OCI-LY3 (cell line): ENCODE measurements around the gene JCHAIN.

Source experiments
- H2AFZ ChIP-seq: fragments of 200-600, 300-600 bp; shearing (Covaris generic); 2 replicates; pipeline ENCODE4 v1.6.0; 2014; ENCODE audit warnings: antibody characterized with exemption, low read depth, low read length
- H3K27ac ChIP-seq: fragments of 200-600, 300-600 bp; sonication (generic); 2 replicates; pipeline ENCODE4 v1.5.1; 2014; ENCODE audit warnings: mild to moderate bottlenecking, low read length, moderate library complexity, mixed read lengths
- H3K27me3 ChIP-seq: fragments of 200-600, 300-600 bp; sonication (generic); 2 replicates; pipeline ENCODE4 v1.6.1; 2014; ENCODE audit warnings: low read depth, low read length, mixed read lengths
- H3K36me3 ChIP-seq: fragments of 200-600, 300-600 bp; sonication (generic); replicated peaks from 2 replicates; pipeline ENCODE3; 2014; ENCODE audit warnings: low read depth, low read length, mixed read lengths
- H3K4me1 ChIP-seq: fragments of 300-600, 200-600 bp; sonication (generic); 2 replicates; pipeline ENCODE4 v1.6.1; 2014; ENCODE audit warnings: low read length, mixed read lengths
- H3K4me2 ChIP-seq: fragments of 200-600, 300-600 bp; sonication (generic); 2 replicates; pipeline ENCODE4 v1.6.1; 2014; ENCODE audit warnings: low read length, mixed read lengths
- H3K4me3 ChIP-seq: fragments of 300-600, 200-600 bp; sonication (generic); 2 replicates; pipeline ENCODE4 v1.5.1; 2014; ENCODE audit warnings: antibody characterized with exemption, mild to moderate bottlenecking, low read length, moderate library complexity
- H3K79me2 ChIP-seq: fragments of 300-600, 200-600 bp; shearing (Covaris generic); 2 replicates; pipeline ENCODE4 v1.6.1; 2014; ENCODE audit warnings: mild to moderate bottlenecking, low read length, mixed read lengths
- H3K9ac ChIP-seq: fragments of 300-600, 200-600 bp; shearing (Covaris generic); 2 replicates; pipeline ENCODE4 v1.6.0; 2014; ENCODE audit warnings: mild to moderate bottlenecking, low read length, moderate library complexity
- H3K9me3 ChIP-seq: fragments of 200-600, 300-600 bp; shearing (Covaris generic); 2 replicates; pipeline ENCODE4 v1.6.1; 2014; ENCODE audit warnings: low read length, mixed read lengths; ENCODE audit not compliant: insufficient read depth
- H4K20me1 ChIP-seq: fragments of 200-600, 300-600 bp; sonication (generic); 2 replicates; pipeline ENCODE4 v1.6.1; 2016; ENCODE audit warnings: low read length, mixed read lengths; ENCODE audit not compliant: insufficient read depth
- CTCF ChIP-seq: fragments of 200-600, 300-600 bp; sonication (generic); IDR thresholded peaks from 2 replicates; pipeline ENCODE4 v1.5.1; 2014; ENCODE audit warnings: antibody characterized with exemption, low read length, low read depth
- EZH2phosphoT487 ChIP-seq: fragments of 200-600 bp; shearing (Covaris generic); IDR thresholded peaks from 2 replicates; pipeline ENCODE4 v1.6.1; 2018; ENCODE audit warnings: antibody characterized with exemption, mixed run types, low read depth

Gene JCHAIN

DNA sequence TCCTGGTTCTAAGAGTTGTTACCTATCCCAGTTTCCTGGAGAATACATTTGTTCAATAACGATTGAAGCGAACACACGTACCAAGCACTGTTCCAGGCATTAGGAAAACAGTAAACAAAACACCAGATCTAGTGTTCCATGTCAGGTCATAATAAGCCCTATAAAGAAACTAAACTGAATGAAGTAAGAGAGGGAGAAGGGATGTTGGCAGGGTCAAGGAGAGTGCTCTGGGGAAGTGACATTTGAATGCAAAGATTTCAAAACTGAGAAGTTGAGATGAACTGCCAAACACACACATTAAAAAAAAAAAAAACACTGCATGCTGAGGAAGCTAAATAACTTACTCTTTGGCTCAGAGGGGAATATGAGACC, 52.1 kb downstream of the JCHAIN start:
- TF ChIP-seq EZH2phosphoT487 (no peak), CTCF (no peak)
- Histone ChIP-seq H3K4me3 (peak overlapping the region; percentile 73), H4K20me1 (no peaks in the 10 kb centered on the region), H3K9ac (peak overlapping the region; percentile 56), H3K79me2 (no peaks in the 10 kb centered on the region), H3K4me2 (peak overlapping the region; percentile 89), H2AFZ (peak overlapping the region; percentile 25), H3K9me3 (no peaks in the 10 kb centered on the region), H3K36me3 (no peaks in the 10 kb centered on the region), H3K4me1 (peaks cover 57% of the 10 kb centered on the region), H3K27ac (peak overlapping the region; percentile 62), H3K27me3 (no peaks in the 10 kb centered on the region)

DNA sequence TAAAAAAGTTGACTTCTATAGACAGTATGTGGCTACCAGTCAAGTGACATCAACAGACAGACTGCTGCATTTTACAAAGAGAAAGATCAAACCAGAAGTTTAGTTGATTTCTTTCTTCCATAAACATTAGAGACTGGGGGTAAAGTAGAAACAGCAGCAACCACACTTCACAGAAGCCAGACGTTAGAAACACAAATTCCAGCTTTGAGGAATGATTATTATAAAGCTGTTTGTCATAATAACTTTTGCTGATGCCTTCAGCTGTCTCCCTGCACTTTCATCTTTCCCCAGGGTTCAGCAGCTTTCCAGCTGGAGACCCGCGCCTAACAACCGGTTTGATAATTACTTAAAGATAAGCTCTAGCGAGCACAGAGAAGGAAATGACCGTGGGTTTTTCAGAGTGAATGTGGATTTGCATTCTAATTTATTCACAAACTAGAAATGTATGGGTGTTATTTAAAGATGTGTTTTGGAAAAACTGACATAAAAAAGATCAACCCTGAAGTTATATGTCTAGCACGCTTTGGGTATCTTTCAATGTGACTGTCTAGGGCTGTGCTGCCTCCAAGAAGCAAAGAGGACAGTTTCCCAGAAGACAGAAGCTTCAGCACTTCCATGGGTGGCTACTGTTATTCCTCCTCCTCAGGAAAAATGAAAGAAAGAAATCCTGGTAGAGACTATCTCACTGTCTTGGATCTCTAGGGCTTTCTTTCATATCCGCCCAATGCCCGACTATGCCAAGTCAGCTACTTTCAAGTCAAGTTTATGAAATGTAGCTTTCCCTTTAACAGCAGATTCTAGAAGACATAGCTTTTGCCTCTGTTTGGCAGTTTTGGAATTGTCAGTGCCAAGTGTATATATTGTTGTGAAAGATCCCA, 52.8 kb downstream of the JCHAIN start:
- Histone ChIP-seq H3K27ac (peak overlapping the region; percentile 62), H3K27me3 (no peaks in the 10 kb centered on the region), H3K36me3 (no peaks in the 10 kb centered on the region), H3K79me2 (no peaks in the 10 kb centered on the region), H3K9me3 (no peaks in the 10 kb centered on the region), H3K4me2 (peak overlapping the region; percentile 89), H3K4me1 (peaks cover 57% of the 10 kb centered on the region), H4K20me1 (no peaks in the 10 kb centered on the region), H2AFZ (peak overlapping the region; percentile 25), H3K9ac (peak overlapping the region; percentile 56), H3K4me3 (peak overlapping the region; percentile 73)
- TF ChIP-seq EZH2phosphoT487 (no peak), CTCF (no peak)

- no peak overlapping the region for H2AFZ ChIP-seq
- H3K9ac ChIP-seq, result no peak overlapping the region
- no peaks in the 10 kb centered on the region for H3K36me3 ChIP-seq
- no peaks in the 10 kb centered on the region for H3K79me2 ChIP-seq
- H3K27me3 ChIP-seq, result no peaks in the 10 kb centered on the region
- H4K20me1 ChIP-seq, result no peaks in the 10 kb centered on the region
- H3K9me3 ChIP-seq, result no peaks in the 10 kb centered on the region
- no peak overlapping the region for H3K27ac ChIP-seq
- TF ChIP-seq CTCF, result no peak
- no peak for TF ChIP-seq EZH2phosphoT487
- H3K4me3 ChIP-seq, result no peak overlapping the region
- peaks cover 12% of the 10 kb centered on the region for H3K4me1 ChIP-seq
- no peak overlapping the region for H3K4me2 ChIP-seq
Measured at GRCh38 chr4:70608324-70608723, 58.0 kb downstream of the JCHAIN start.

- Histone ChIP-seq H3K4me1 (0 out of 2 replicates have a peak, but pooled peaks cover 2% of the 10 kb centered on the region), H3K4me3 (no peak overlapping the region), H3K27me3 (no peaks in the 10 kb centered on the region), H3K36me3 (no peaks in the 10 kb centered on the region), H4K20me1 (no peaks in the 10 kb centered on the region), H3K27ac (no peak overlapping the region), H2AFZ (no peak overlapping the region), H3K4me2 (no peak overlapping the region), H3K9me3 (no peaks in the 10 kb centered on the region), H3K79me2 (no peaks in the 10 kb centered on the region), H3K9ac (no peak overlapping the region)
- no peak for TF ChIP-seq CTCF
- TF ChIP-seq EZH2phosphoT487, result no peak
Measured at GRCh38 chr4:70607334-70607853, 58.9 kb downstream of the JCHAIN start.
